HG02981 (cell line): ENCODE data around the gene CPXM2.

ENCODE experiments used
- ATAC-seq: cut with Tn5 transposase; IDR thresholded peaks from one replicate; pipeline ENCODE4 v1.9.1; 2021; ENCODE audit warnings: mild to moderate bottlenecking, moderate library complexity; ENCODE audit not compliant: unreplicated experiment

Gene CPXM2

GRCh38 chr10:123804716-123805115 is 86.9 kb downstream of the CPXM2 start:
- no peak for ATAC-seq

GRCh38 chr10:123800821-123801220 is 90.8 kb downstream of the CPXM2 start:
- ATAC-seq, result no peak

- ATAC-seq, result no peak
Observed at GRCh38 chr10:123800289-123800688, 91.3 kb downstream of the CPXM2 start.

- no peak for ATAC-seq
Observed at GRCh38 chr10:123798856-123799255, 92.8 kb downstream of the CPXM2 start.

GRCh38 chr10:123797813-123798212 is 93.8 kb downstream of the CPXM2 start:
- no peak for ATAC-seq

GRCh38 chr10:123796736-123797135 is 94.9 kb downstream of the CPXM2 start:
- ATAC-seq, result no peak

GRCh38 chr10:123795846-123796590 is 95.6 kb downstream of the CPXM2 start:
- no peak for ATAC-seq

GRCh38 chr10:123795196-123795780 is 96.3 kb downstream of the CPXM2 start:
- no peak for ATAC-seq

- no peak for ATAC-seq
Observed at GRCh38 chr10:123792248-123792978, 99.2 kb downstream of the CPXM2 start.

GRCh38 chr10:123790132-123790885 is 101.3 kb downstream of the CPXM2 start:
- no peak for ATAC-seq

GRCh38 chr10:123788981-123789380 is 102.6 kb downstream of the CPXM2 start:
- no peak for ATAC-seq

- no peak for ATAC-seq
Observed at GRCh38 chr10:123787566-123787965, 104.0 kb downstream of the CPXM2 start.

GRCh38 chr10:123786896-123787295 is 104.7 kb downstream of the CPXM2 start:
- ATAC-seq, result no peak

GRCh38 chr10:123786306-123786705 is 105.3 kb downstream of the CPXM2 start:
- no peak for ATAC-seq

GRCh38 chr10:123784646-123785045 is 107.0 kb downstream of the CPXM2 start:
- no peak for ATAC-seq

GRCh38 chr10:123784216-123784615 is 107.4 kb downstream of the CPXM2 start:
- ATAC-seq, result no peak

- ATAC-seq, result no peak
Observed at GRCh38 chr10:123783296-123783695, 108.3 kb downstream of the CPXM2 start.

- no peak for ATAC-seq
Observed at GRCh38 chr10:123782549-123782948, 109.1 kb downstream of the CPXM2 start.

- no peak for ATAC-seq
Observed at GRCh38 chr10:123781956-123782500, 109.6 kb downstream of the CPXM2 start.

- no peak for ATAC-seq
Observed at GRCh38 chr10:123781324-123781900, 110.2 kb downstream of the CPXM2 start.
